GM19395 (cell line): Measurements from ENCODE around the gene DGKG.

Experiments used
- ATAC-seq: cut with Tn5 transposase; IDR thresholded peaks from one replicate; pipeline ENCODE4 v1.9.1; 2021; ENCODE audit warnings: mild to moderate bottlenecking, moderate library complexity; ENCODE audit not compliant: unreplicated experiment

DGKG gene

GRCh38 chr3:186320862-186321568 lies 41.0 kb downstream of the DGKG start:
- no peak for ATAC-seq

- ATAC-seq: no peak
These were observed 42.1 kb downstream of the DGKG start for GRCh38 chr3:186319945-186320344.

- no peak for ATAC-seq
These were observed 43.9 kb downstream of the DGKG start for GRCh38 chr3:186318135-186318534.

GRCh38 chr3:186317478-186317877 lies 44.6 kb downstream of the DGKG start:
- no peak for ATAC-seq

GRCh38 chr3:186316666-186317260 lies 45.3 kb downstream of the DGKG start:
- no peak for ATAC-seq

GRCh38 chr3:186315581-186316354 lies 46.3 kb downstream of the DGKG start:
- ATAC-seq: no peak

- ATAC-seq: no peak
These were observed 47.1 kb downstream of the DGKG start for GRCh38 chr3:186314896-186315295.

GRCh38 chr3:186311441-186311840 lies 50.6 kb downstream of the DGKG start:
- no peak for ATAC-seq

- ATAC-seq: no peak
These were observed 53.5 kb downstream of the DGKG start for GRCh38 chr3:186308549-186308948.

- no peak for ATAC-seq
These were observed 54.3 kb downstream of the DGKG start for GRCh38 chr3:186307594-186308221.

GRCh38 chr3:186305286-186305685 lies 56.7 kb downstream of the DGKG start:
- no peak for ATAC-seq

- no peak for ATAC-seq
These were observed 58.1 kb downstream of the DGKG start for GRCh38 chr3:186303965-186304364.

GRCh38 chr3:186299327-186299726 lies 62.7 kb downstream of the DGKG start:
- ATAC-seq: no peak

GRCh38 chr3:186298876-186299275 lies 63.2 kb downstream of the DGKG start:
- ATAC-seq: no peak

GRCh38 chr3:186290796-186291195 lies 71.2 kb downstream of the DGKG start:
- no peak for ATAC-seq

- no peak for ATAC-seq
These were observed 74.3 kb downstream of the DGKG start for GRCh38 chr3:186287711-186288110.

- no peak for ATAC-seq
These were observed 75.9 kb downstream of the DGKG start for GRCh38 chr3:186286114-186286513.

- ATAC-seq: no peak
These were observed 77.4 kb downstream of the DGKG start for GRCh38 chr3:186284661-186285060.

GRCh38 chr3:186284349-186284652 lies 77.7 kb downstream of the DGKG start:
- no peak for ATAC-seq

GRCh38 chr3:186283651-186284348 lies 78.2 kb downstream of the DGKG start:
- ATAC-seq: no peak

- ATAC-seq: no peak
These were observed 78.9 kb downstream of the DGKG start for GRCh38 chr3:186283096-186283495.
